Body of pancreas (tissue), 4 donors: ENCODE results near the gene IER5L.

Experiments
- POLR2A ChIP-seq, 3 donors: fragments of 450-650 bp; IDR thresholded peaks; one replicate each; pipeline ENCODE4 v1.6.1; 2016; ENCODE audit warnings: antibody characterized with exemption in 3 of 3, mild to moderate bottlenecking in 2 of 3
- TF ChIP-seq, protein P1 (sequence below), 7 experiments: fragments of 450-650 bp in 4 of 7; fragments of 200-600 bp in 3 of 7; sonication (generic) in 3 of 7; IDR thresholded peaks; one replicate each; pipeline ENCODE4 v1.5.1; 2016 to 2019; ENCODE audit warnings: antibody characterized with exemption in 7 of 7

DNA sequence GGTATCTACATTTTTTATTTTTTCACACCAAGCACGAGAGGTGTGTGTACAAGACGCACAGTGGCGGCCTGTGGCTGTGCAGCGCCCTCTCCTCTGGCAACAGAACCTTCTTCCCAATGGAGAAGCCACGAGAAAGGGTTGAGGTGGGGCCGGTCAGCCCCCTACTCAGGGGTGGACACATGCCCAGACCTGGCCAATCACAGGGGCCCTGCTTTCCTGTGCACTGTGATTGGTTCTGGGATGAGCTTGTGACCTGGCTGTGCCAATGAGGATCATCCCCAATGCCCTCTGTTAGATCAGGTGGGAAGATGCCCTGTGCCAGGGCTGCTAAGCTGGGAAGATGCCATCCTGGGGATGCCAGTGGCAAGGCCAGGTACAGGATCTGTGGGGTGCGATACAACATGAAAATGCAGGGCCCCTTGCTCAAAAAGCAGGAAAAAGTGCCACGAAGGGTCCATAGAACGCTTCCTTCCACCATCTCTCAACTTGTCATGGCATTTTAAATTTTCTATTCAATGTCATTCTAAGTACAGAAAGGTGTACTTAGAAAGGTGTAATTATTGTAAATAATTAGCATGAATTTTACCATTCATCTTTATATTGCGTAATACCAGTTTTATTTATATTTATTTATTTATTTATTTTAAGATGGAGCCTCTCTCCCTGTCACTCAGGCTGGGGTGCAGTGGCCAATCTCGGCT is 15.4 kb downstream of the IER5L start:
- TF ChIP-seq, protein P1, sequence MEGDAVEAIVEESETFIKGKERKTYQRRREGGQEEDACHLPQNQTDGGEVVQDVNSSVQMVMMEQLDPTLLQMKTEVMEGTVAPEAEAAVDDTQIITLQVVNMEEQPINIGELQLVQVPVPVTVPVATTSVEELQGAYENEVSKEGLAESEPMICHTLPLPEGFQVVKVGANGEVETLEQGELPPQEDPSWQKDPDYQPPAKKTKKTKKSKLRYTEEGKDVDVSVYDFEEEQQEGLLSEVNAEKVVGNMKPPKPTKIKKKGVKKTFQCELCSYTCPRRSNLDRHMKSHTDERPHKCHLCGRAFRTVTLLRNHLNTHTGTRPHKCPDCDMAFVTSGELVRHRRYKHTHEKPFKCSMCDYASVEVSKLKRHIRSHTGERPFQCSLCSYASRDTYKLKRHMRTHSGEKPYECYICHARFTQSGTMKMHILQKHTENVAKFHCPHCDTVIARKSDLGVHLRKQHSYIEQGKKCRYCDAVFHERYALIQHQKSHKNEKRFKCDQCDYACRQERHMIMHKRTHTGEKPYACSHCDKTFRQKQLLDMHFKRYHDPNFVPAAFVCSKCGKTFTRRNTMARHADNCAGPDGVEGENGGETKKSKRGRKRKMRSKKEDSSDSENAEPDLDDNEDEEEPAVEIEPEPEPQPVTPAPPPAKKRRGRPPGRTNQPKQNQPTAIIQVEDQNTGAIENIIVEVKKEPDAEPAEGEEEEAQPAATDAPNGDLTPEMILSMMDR (IDR thresholded peaks at IDR 0.05) = no peak
- no peak for TF ChIP-seq POLR2A (IDR thresholded peaks at IDR 0.05)
